Activated CD4-positive, alpha-beta T cell treated with anti-CD3 and anti-CD28 coated beads, Interleukin-2, amount 10 ng/mL, durations not matched to agents 7 days and 5 days (primary cell): ENCODE measurements around the gene CAMP. TPM values are rescaled to one million over a fixed set of nuclear protein-coding genes. Genes with fewer than 3 reads are reported as not detected.
"Not testable (repeated sequence)": the region's sequence is repeated elsewhere in the genome, so short reads cannot be mapped to it uniquely, and the experiment has no call there.

Experiments used
- CTCF ChIA-PET: fragments of 350-600 bp; sonication (Branson Sonifier 250); formaldehyde crosslinking; loops from one replicate; lab custom pipeline; 2021; ENCODE audit warnings: antibody characterized with exemption; lab: Charles Lee
- POLR2A ChIA-PET: fragments of 350-600 bp; sonication (Branson Sonifier 250); formaldehyde crosslinking; loops from one replicate; lab custom pipeline; 2021; ENCODE audit warnings: antibody characterized with exemption; lab: Charles Lee
- DNase-seq: peaks from one replicate; pipeline ENCODE4 v3.0.0-alpha.2; 2020
- H3K27ac Mint-ChIP-seq: one replicate; pipeline ENCODE4 v1.8.0; 2021; ENCODE audit warnings: mild to moderate bottlenecking, moderate library complexity, mixed read lengths
- H3K27me3 Mint-ChIP-seq: one replicate; pipeline ENCODE4 v1.8.0; 2021; ENCODE audit warnings: mixed read lengths
- H3K36me3 Mint-ChIP-seq: one replicate; pipeline ENCODE4 v1.8.0; 2021; ENCODE audit warnings: low read depth, mixed read lengths
- H3K4me1 Mint-ChIP-seq: one replicate; pipeline ENCODE4 v1.8.0; 2021; ENCODE audit warnings: mixed read lengths
- H3K4me3 Mint-ChIP-seq: one replicate; pipeline ENCODE4 v1.8.0; 2021; ENCODE audit warnings: mild to moderate bottlenecking, moderate library complexity, mixed read lengths
- H3K9me3 Mint-ChIP-seq: one replicate; pipeline ENCODE4 v1.8.0; 2021; ENCODE audit warnings: mixed read lengths
- total RNA-seq, 2 experiments: library from RNA; stranded (reverse); gene quantifications; one replicate each; pipeline ENCODE4 v1.2.3, GENCODE V29; 2021

The CAMP gene
- total RNA-seq, 2 experiments from 2014 or later, result not detected

DNA sequence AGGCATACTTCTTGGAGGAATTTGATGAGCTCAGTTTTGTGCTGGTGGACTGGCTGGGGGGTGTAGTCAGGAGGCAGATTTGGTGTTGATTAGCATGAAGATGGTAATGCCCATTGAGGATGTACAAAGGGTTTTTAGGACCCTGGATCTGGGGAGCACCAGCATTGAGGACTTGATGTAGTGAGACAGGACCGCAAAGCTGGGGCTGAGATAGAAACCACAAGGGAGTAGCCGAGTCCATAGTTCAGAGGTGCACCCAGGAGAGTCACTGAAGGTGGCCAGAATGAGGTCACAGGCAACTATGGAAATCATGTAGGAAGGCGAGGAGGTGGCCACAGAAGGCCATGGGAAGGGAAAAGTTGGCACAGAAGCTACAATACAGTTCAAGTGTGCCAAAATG lies 32.4 kb upstream of the CAMP start:
- H3K4me3 Mint-ChIP-seq, result no peak overlapping the region
- no peak for DNase-seq
- H3K9me3 Mint-ChIP-seq, result no peaks in the 10 kb centered on the region
- peaks cover 3% of the 10 kb centered on the region for H3K27me3 Mint-ChIP-seq
- ChIA-PET CTCF (interaction anchor here (1.6 kb wide), 2 partner anchors 50 to 245 kb away, joined by 3 to 4 read pairs; partner anchors contain the start of gene ZNF589), POLR2A (no interaction called here)
- peaks cover 13% of the 10 kb centered on the region for H3K36me3 Mint-ChIP-seq
- H3K27ac Mint-ChIP-seq, result no peak overlapping the region
- H3K4me1 Mint-ChIP-seq, result peaks cover 24% of the 10 kb centered on the region

DNA sequence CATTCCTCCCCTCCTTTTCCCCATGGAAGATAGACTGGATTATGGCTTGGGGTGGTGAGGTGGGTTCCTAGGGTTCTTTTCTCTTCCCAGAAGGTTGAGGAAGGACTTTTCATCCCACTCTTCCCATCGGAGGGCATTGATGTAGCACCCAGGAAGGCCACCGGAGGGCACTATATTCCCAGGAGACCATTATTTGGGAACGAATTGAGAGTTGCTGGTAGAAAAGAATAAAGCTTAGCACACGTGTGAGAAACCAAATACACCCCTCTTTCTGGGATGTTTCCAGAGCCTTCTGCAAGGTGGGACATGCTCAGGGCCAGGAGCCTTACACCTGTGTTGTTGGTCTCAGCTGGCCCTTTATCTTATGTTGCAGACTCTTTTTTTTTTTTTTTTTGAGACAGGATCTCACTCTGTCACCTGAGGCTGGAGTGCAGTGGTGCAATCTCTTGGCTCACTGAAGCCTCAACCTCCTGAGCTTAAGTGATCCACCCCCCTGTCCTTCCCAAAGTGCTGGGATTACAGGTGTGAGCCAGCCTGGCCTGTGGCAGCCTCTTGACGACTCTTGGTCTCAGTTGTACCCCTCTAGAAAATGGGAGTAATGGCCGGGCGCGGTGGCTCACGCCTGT lies 28.7 kb upstream of the CAMP start:
- H3K4me3 Mint-ChIP-seq, result no peak overlapping the region
- H3K9me3 Mint-ChIP-seq, result no peaks in the 10 kb centered on the region
- ChIA-PET CTCF (interaction anchor here (0.6 to 1.6 kb wide), 9 partner anchors 11 to 1360 kb away, joined by 3 to 9 read pairs (median 3); partner anchors contain the start of gene NCKIPSD), POLR2A (interaction anchor here (0.6 kb wide), 1 partner anchor 320 kb away, joined by 5 read pairs; no protein-coding TSS in a partner anchor)
- DNase-seq, result peak; percentile 30
- no peaks in the 10 kb centered on the region for H3K36me3 Mint-ChIP-seq
- no peak overlapping the region for H3K27ac Mint-ChIP-seq
- H3K27me3 Mint-ChIP-seq, result peaks cover 3% of the 10 kb centered on the region
- peaks cover 2% of the 10 kb centered on the region for H3K4me1 Mint-ChIP-seq

DNA sequence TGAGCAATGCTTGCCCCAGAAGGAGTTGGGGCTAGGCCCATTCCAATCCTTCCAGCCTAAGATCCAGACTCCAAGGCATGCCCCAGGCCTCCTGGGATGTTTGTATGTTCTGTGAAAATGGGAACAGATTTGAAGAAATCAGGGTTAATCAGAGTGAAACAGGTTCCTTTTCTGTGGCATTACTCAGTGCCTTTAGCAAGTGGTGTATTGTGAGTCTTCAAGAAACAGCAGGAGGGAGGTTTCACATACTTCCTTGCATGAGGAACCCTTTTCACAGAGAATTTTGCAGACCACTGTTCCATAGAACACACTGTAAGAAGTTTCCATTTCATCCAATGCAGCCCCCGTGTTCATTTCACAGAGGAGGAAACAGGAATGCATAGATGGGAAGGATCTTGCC lies 26.7 kb upstream of the CAMP start:
- ChIA-PET POLR2A (no interaction called here), CTCF (no interaction called here)
- H3K4me3 Mint-ChIP-seq, result no peak overlapping the region

DNA sequence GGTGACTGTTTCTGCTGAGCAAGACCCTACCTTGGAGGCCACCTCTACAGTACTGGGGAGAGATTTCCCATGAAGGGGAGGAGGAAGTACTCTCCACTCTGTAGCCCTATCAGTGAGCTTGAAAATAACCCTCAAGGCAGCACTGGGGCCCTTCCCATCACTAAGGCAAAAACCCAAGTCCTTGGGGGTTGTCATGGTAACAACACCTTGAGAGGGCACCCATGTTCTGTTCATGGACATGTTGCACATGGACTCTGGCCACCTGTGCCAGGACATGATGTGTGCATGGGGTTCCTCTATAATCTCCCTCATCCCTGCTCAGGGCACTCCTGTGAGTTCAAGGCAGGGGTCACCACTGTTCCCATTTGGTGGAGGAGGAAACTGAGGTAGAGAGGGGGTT lies 24.2 kb upstream of the CAMP start:
- POLR2A ChIA-PET, result no interaction called here
- no peak overlapping the region for H3K27ac Mint-ChIP-seq
- H3K4me3 Mint-ChIP-seq, result no peak overlapping the region
- CTCF ChIA-PET, result interaction anchor here (1.0 kb wide), 1 partner anchor 237 kb away, joined by 3 read pairs; no protein-coding TSS in a partner anchor
- no peaks in the 10 kb centered on the region for H3K27me3 Mint-ChIP-seq
- no peak for DNase-seq
- peaks cover 2% of the 10 kb centered on the region for H3K4me1 Mint-ChIP-seq
- no peaks in the 10 kb centered on the region for H3K36me3 Mint-ChIP-seq
- no peaks in the 10 kb centered on the region for H3K9me3 Mint-ChIP-seq

More for the DNA sequence above, 26.7 kb upstream of the CAMP start:
- peaks cover 2% of the 10 kb centered on the region for H3K4me1 Mint-ChIP-seq
- H3K9me3 Mint-ChIP-seq, result no peaks in the 10 kb centered on the region
- no peak overlapping the region for H3K27ac Mint-ChIP-seq
- DNase-seq, result no peak
- no peaks in the 10 kb centered on the region for H3K36me3 Mint-ChIP-seq
- H3K27me3 Mint-ChIP-seq, result peaks cover 3% of the 10 kb centered on the region

DNA sequence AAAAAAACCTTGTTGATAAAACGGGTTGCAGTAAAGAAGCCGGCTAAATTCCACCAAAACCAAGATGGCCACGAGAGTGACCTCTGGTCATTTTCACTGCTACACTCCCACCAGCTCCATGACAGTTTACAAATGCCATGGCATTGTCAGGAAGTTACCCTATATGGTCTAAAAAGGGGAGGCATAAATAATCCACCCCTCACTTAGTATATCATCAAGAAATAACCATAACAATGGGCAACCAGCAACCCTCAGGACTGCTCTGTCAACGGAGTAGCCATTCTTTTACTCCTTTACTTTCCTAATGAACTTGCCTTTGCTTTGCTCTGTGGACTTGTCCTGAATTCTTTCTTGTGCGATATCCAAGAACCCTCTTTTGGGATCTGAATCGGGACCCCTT lies 20.7 kb upstream of the CAMP start:
- no peaks in the 10 kb centered on the region for H3K36me3 Mint-ChIP-seq
- no peaks in the 10 kb centered on the region for H3K27me3 Mint-ChIP-seq
- no peak overlapping the region for H3K4me3 Mint-ChIP-seq
- H3K27ac Mint-ChIP-seq, result no peak overlapping the region
- CTCF ChIA-PET, result interaction anchor here (1.2 kb wide), 1 partner anchor 28 kb away, joined by 3 read pairs; no protein-coding TSS in a partner anchor
- H3K9me3 Mint-ChIP-seq, result no peaks in the 10 kb centered on the region
- no peak for DNase-seq
- POLR2A ChIA-PET, result no interaction called here
- no peaks in the 10 kb centered on the region for H3K4me1 Mint-ChIP-seq

DNA sequence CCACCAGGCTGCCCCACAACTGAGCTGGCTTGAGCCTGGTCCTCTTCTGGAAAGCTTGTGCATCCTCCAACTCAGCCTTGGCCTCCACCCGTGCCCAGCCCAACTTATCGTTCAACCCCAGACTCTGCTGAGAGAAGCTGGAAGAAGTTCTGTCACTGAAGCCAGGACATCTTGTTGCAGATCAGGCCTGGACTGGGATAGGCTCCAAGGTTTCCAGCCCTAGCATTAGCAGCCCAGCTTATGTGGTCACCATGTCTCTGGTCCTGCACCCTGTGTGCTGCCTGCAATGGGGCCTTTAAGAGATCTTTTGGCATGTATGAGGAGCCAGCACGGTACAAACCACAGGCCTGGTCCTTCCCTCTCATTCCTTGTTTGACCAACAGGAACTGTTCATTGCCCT lies 15.2 kb upstream of the CAMP start:
- Mint-ChIP-seq H3K4me1 (peaks cover 3% of the 10 kb centered on the region), H3K36me3 (no peaks in the 10 kb centered on the region), H3K9me3 (no peaks in the 10 kb centered on the region), H3K27me3 (peaks cover 4% of the 10 kb centered on the region), H3K4me3 (no peak overlapping the region), H3K27ac (no peak overlapping the region)
- ChIA-PET POLR2A (no interaction called here), CTCF (no interaction called here)
- no peak for DNase-seq

DNA sequence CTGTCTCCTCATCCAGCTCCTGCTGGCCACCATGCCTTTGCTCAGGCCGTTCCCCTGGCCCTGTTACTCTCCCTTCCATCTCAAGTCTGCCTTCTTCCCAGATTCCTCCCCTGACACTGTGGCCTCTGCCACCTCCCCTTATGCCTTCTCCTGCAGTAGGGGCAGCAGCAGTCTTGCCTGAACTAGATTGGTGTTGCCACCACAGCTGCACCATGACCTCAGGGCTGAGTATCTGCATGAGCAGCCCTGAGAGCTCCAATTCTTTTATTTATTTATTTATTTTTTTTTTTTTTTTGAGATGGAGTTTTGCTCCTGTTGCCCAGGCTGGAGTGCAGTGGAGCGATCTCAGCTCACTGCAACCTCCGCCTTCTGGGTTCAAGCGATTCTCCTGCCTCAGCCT lies 13.8 kb upstream of the CAMP start:
- H3K36me3 Mint-ChIP-seq, result no peaks in the 10 kb centered on the region
- ChIA-PET POLR2A (no interaction called here), CTCF (interaction anchor here (0.8 kb wide), 1 partner anchor 21 kb away, joined by 3 read pairs; no protein-coding TSS in a partner anchor)
- H3K27ac Mint-ChIP-seq, result no peak overlapping the region
- DNase-seq, result no peak
- no peak overlapping the region for H3K4me3 Mint-ChIP-seq
- H3K27me3 Mint-ChIP-seq, result peaks cover 4% of the 10 kb centered on the region
- H3K4me1 Mint-ChIP-seq, result peaks cover 3% of the 10 kb centered on the region
- no peaks in the 10 kb centered on the region for H3K9me3 Mint-ChIP-seq

DNA sequence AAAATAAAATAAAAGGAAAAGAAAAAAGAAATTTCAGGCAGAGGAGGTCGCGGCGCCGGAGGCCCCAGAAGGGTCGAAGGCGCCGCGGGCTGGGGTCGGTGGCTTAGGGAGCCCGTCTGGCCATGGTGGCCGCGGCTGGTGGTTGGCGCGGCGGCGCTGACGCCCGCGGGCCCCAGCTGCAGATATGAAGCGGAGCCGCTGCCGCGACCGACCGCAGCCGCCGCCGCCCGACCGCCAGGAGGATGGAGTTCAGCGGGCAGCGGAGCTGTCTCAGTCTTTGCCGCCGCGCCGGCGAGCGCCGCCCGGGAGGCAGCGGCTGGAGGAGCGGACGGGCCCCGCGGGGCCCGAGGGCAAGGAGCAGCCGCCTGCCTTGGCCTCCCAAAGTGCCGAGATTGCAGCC lies 12.8 kb upstream of the CAMP start:
- H3K4me3 Mint-ChIP-seq, CTCF ChIA-PET, H3K27me3 Mint-ChIP-seq, DNase-seq, POLR2A ChIA-PET, H3K36me3 Mint-ChIP-seq, H3K4me1 Mint-ChIP-seq, H3K9me3 Mint-ChIP-seq, H3K27ac Mint-ChIP-seq: not testable (repeated sequence)

DNA sequence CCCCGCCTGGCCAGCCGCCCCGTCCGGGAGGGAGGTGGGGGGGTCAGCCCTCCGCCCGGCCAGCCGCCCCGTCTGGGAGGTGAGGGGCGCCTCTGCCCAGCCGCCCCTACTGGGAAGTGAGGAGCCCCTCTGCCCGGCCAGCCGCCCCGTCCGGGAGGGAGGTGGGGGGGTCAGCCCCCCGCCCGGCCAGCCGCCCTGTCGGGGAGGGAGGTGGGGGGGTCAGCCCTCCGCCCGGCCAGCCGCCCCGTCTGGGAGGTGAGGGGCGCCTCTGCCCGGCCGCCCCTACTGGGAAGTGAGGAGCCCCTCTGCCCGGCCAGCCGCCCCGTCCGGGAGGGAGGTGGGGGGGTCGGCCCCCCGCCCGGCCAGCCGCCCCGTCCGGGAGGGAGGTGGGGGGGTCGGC lies 11.5 kb upstream of the CAMP start:
- H3K27ac Mint-ChIP-seq, H3K4me3 Mint-ChIP-seq, DNase-seq, H3K4me1 Mint-ChIP-seq, POLR2A ChIA-PET, CTCF ChIA-PET, H3K9me3 Mint-ChIP-seq, H3K27me3 Mint-ChIP-seq, H3K36me3 Mint-ChIP-seq: not testable (repeated sequence)

DNA sequence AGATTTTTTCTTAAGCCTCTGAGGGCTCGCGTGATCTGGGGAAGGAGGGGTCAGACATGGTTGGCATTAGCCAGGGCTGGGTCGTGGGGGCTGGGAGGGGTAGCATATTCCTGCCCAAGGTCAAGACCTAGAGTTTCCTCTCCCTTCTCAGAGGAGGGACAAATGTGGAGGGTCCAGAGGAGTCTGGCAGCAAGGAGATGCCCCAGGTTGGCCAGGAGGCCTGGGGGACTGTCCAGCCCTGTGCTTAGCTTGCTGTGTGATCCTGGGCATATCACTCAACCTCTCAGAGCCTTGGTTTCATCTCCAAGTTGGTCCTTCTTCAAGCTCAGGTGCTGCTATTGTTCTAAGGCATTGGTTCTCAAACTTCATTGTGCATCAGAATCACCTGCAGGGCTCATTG lies 9.1 kb upstream of the CAMP start:
- Mint-ChIP-seq H3K4me3 (no peak overlapping the region), H3K9me3 (no peaks in the 10 kb centered on the region), H3K27me3 (peaks cover 6% of the 10 kb centered on the region), H3K4me1 (peaks cover 3% of the 10 kb centered on the region), H3K27ac (no peak overlapping the region), H3K36me3 (no peaks in the 10 kb centered on the region)
- CTCF ChIA-PET, result interaction anchor here (0.6 kb wide), 1 partner anchor 9 kb away, joined by 3 read pairs; no protein-coding TSS in a partner anchor
- POLR2A ChIA-PET, result no interaction called here
- DNase-seq, result no peak

DNA sequence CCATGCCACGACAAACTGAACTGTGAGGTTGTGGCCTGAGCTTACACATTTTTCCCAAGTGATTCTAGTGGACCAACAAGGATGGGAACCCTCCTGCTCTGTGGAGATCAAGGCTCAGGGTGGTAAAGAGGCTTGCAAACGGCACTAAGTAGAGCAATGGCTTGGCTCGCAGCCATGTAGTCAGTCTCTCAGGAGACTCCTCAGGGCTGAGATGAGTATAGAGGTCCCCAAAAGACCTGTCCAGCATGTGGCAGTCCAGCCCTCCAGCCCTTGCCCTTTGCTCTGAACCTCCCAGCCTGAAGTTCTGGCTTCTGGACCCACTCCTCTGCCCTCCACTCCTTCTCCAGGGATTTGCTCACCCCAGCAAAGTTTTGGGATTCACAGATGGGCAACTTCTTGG lies 8.3 kb upstream of the CAMP start:
- Mint-ChIP-seq H3K27me3 (peaks cover 4% of the 10 kb centered on the region), H3K9me3 (no peaks in the 10 kb centered on the region), H3K36me3 (no peaks in the 10 kb centered on the region), H3K4me3 (no peak overlapping the region), H3K4me1 (peaks cover 1% of the 10 kb centered on the region), H3K27ac (no peak overlapping the region)
- DNase-seq, result no peak
- POLR2A ChIA-PET, result no interaction called here
- CTCF ChIA-PET, result interaction anchor here (0.6 kb wide), 1 partner anchor 10 kb away, joined by 3 read pairs; no protein-coding TSS in a partner anchor

DNA sequence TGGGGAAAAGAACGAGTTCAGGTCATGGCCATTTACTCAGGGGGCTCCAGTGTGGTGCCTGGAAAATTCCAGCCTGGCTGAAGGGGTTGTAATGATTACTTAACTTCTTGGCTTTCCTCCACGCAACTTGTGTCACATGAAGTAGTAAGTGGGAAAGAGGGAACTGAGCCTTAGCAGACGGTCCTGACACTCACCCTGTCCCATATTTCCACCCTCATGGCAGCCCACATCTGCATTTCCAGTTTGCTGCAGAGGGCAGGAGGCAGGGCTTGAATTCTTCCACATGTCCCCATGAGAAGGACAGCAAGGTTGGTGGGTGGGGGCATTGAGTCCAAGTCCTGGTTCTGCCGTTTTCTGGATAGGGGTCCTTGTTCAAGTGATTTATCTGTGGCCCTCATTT lies 7.8 kb upstream of the CAMP start:
- CTCF ChIA-PET, result no interaction called here
- no peaks in the 10 kb centered on the region for H3K36me3 Mint-ChIP-seq
- no peaks in the 10 kb centered on the region for H3K4me1 Mint-ChIP-seq
- POLR2A ChIA-PET, result no interaction called here
- DNase-seq, result no peak
- H3K4me3 Mint-ChIP-seq, result no peak overlapping the region
- H3K27me3 Mint-ChIP-seq, result peaks cover 2% of the 10 kb centered on the region
- H3K9me3 Mint-ChIP-seq, result no peaks in the 10 kb centered on the region
- H3K27ac Mint-ChIP-seq, result no peak overlapping the region

DNA sequence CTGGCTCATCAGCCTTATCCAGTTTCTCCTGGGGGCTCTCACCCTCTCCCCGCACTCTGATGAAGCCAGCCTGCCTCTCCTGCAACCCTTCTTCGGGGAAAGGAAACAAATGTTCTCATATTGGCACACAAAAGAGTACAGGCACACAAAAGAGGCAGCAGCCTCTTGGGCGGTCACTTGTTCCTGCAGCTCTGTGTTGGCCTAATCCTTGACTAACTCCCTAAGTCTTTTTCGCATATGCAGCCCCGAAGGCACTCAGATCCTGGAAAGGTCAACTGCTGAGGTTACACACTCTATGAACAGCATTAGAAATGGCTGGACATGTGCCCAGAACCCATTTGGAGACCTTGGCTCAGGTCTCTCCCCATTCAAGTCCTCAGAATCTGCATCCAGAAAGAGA lies 7.4 kb upstream of the CAMP start:
- no peak overlapping the region for H3K27ac Mint-ChIP-seq
- H3K36me3 Mint-ChIP-seq, result no peaks in the 10 kb centered on the region
- CTCF ChIA-PET, result interaction anchor here (1.4 kb wide), 1 partner anchor 220 kb away, joined by 3 read pairs; no protein-coding TSS in a partner anchor
- H3K9me3 Mint-ChIP-seq, result no peaks in the 10 kb centered on the region
- H3K4me3 Mint-ChIP-seq, result no peak overlapping the region
- no peaks in the 10 kb centered on the region for H3K4me1 Mint-ChIP-seq
- no peak for DNase-seq
- POLR2A ChIA-PET, result no interaction called here
- peaks cover 2% of the 10 kb centered on the region for H3K27me3 Mint-ChIP-seq
